ENCODE measurements around the gene OR4K1.
"Not testable (repeated sequence)": the region's sequence is repeated elsewhere in the genome, so short reads cannot be mapped to it uniquely, and the experiment has no call there.

OR4K1 gene

GRCh38 chr14:19917955-19918518 lies 12.7 kb upstream of the OR4K1 start:
- no peak overlapping the region for H3K4me3 ChIP-seq (ENCODE audit: low read length)
- no peak for TF ChIP-seq CTCF (IDR thresholded peaks at IDR 0.05; ENCODE audit: insufficient read depth, low read depth, low read length, missing control alignments)
- no peak for DNase-seq (ENCODE audit: low read depth)

GRCh38 chr14:19918553-19919264 lies 12.0 kb upstream of the OR4K1 start:
- H3K4me3 ChIP-seq (ENCODE audit: low read length) = no peak overlapping the region
- DNase-seq (ENCODE audit: low read depth) = no peak
- TF ChIP-seq CTCF (IDR thresholded peaks at IDR 0.05; ENCODE audit: insufficient read depth, low read depth, low read length, missing control alignments) = no peak

GRCh38 chr14:19920021-19920657 lies 10.6 kb upstream of the OR4K1 start, which contains the start of gene OR4K5:
Gene OR4K5, plus strand, starts transcription at chr14:19920607. Its CDS starts 0 bp downstream, at chr14:19920607.
- H3K4me3 ChIP-seq (ENCODE audit: low read length) = no peak within 1 kb of the TSS
- no peak for TF ChIP-seq CTCF (IDR thresholded peaks at IDR 0.05; ENCODE audit: insufficient read depth, low read depth, low read length, missing control alignments)
- no peak for DNase-seq (ENCODE audit: low read depth)

GRCh38 chr14:19941668-19942067 lies 11.0 kb downstream of the OR4K1 start:
- no peak overlapping the region for H3K4me3 ChIP-seq (ENCODE audit: low read length)
- no peak for TF ChIP-seq CTCF (IDR thresholded peaks at IDR 0.05; ENCODE audit: insufficient read depth, low read depth, low read length, missing control alignments)

GRCh38 chr14:19947413-19948090 lies 16.8 kb downstream of the OR4K1 start:
- no peak for TF ChIP-seq CTCF (IDR thresholded peaks at IDR 0.05; ENCODE audit: insufficient read depth, low read depth, low read length, missing control alignments)
- no peak for DNase-seq (ENCODE audit: low read depth)
- no peak overlapping the region for H3K4me3 ChIP-seq (ENCODE audit: low read length)

More at GRCh38 chr14:19941668-19942067, 11.0 kb downstream of the OR4K1 start:
- no peak for DNase-seq (ENCODE audit: low read depth)

- DNase-seq (ENCODE audit: low read depth) = no peak
- no peak overlapping the region for H3K4me3 ChIP-seq (ENCODE audit: low read length)
- TF ChIP-seq CTCF (IDR thresholded peaks at IDR 0.05; ENCODE audit: insufficient read depth, low read depth, low read length, missing control alignments) = no peak
Measured at GRCh38 chr14:19949218-19949617, 18.5 kb downstream of the OR4K1 start.

GRCh38 chr14:19969735-19970134 lies 39.0 kb downstream of the OR4K1 start:
- not testable (repeated sequence) for DNase-seq (ENCODE audit: low read depth); H3K4me3 ChIP-seq (ENCODE audit: low read length)

All from epithelial cell of esophagus (primary cell).